Measurements from ENCODE around the gene GAS2L1. TPM values are rescaled to one million over a fixed set of nuclear protein-coding genes. Genes with fewer than 3 reads are reported as not detected.

Gene GAS2L1
- polyA plus RNA-seq, 3 donors from 2014 or later = 0.26 to 1.2 TPM; not detected in 1

- Mint-ChIP-seq H3K9me3 (no peaks in the 10 kb centered on the region), H3K4me1 (peaks cover 67 to 68% of the 10 kb centered on the region in 2 donors), H3K27me3 (ENCODE audit: low read depth in 3 of 3) (peaks cover 9% of the 10 kb centered on the region in 3 donors), H3K27ac (peak overlapping the region; percentile 95 to 99 (median 96)), H3K4me3 (peak overlapping the region; percentile 94 to 99 (median 94)), H3K36me3 (peaks cover 4 to 21% (median 15%) of the 10 kb centered on the region in 3 donors)
- peak; percentile 49 to 54 (median 54) for DNase-seq
These were observed 37.8 kb upstream of the GAS2L1 start for GRCh38 chr22:29268511-29269229.

DNA sequence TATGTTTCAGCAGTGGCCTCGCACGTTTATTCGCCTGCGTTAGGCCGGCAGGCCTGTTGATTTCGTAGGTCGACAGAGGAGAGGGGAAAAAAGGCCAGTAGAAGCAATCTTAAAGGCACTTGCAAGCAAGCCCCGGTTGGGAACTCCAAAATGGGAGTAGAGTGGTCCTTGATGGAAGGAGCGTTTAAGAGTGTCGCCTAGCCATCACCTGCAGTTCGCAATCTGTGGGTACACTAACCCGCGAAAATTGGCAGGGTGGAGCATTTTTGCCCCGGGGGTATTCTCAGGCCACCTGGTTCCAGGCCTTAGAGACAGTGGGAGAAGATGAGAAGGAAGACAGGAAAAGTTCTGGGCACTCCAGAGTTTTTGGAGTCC, 37.2 kb upstream of the GAS2L1 start:
- no peak for DNase-seq
- peak overlapping the region; percentile 94 to 99 (median 94) for H3K4me3 Mint-ChIP-seq
- H3K27me3 Mint-ChIP-seq (ENCODE audit: low read depth in 3 of 3) = peaks cover 9% of the 10 kb centered on the region in 3 donors
- no peaks in the 10 kb centered on the region for H3K9me3 Mint-ChIP-seq
- H3K27ac Mint-ChIP-seq = peak overlapping the region; percentile 92 to 99 (median 95)
- H3K4me1 Mint-ChIP-seq = peaks cover 73 to 74% of the 10 kb centered on the region in 2 donors
- peaks cover 4 to 27% (median 16%) of the 10 kb centered on the region in 3 donors for H3K36me3 Mint-ChIP-seq

DNA sequence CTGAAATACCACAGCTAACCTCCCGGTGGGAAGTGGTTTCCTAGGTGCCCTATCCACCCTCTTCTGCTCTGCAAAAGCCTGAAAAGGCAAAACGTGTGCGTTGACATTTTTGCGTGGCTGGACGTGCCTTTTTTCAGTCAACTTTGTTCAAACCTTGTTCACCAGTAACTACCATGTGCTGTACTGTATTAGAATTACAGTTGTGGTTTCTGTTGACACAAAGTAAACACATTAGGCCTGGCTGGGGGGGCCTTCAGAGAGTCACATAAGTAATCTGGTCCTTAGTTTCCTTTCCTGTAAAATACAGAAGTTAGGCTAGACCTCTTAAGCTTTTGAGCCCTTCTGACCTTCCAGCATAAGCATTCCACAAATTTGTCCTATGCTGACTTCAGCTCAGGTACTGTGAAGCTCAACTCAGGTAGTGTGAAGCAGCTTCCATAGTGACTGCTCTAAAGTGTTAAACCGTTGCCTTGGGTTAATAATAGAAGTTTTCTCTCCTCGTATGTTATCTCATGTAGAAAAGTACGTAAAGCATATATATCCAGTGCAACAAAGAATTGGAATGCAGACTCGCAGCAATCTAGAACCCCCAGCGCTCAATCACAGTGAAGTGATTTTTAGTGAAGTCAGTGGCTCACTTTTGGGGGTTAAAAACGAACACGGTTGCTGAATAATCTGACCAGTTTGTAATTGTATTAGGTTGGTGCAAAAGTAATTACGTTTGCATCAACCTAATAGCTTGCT, 36.5 kb upstream of the GAS2L1 start:
- Mint-ChIP-seq H3K9me3 (no peaks in the 10 kb centered on the region), H3K27ac (peak overlapping the region; percentile 92 to 99 (median 95)), H3K27me3 (ENCODE audit: low read depth in 3 of 3) (peaks cover 9% of the 10 kb centered on the region in 3 donors), H3K36me3 (peaks cover 4 to 34% (median 19%) of the 10 kb centered on the region in 3 donors), H3K4me3 (peak overlapping the region; percentile 94 to 99 (median 94)), H3K4me1 (peaks cover 78 to 81% of the 10 kb centered on the region in 2 donors)
- DNase-seq = peak in 1 of 3 donors; percentile 13

DNA sequence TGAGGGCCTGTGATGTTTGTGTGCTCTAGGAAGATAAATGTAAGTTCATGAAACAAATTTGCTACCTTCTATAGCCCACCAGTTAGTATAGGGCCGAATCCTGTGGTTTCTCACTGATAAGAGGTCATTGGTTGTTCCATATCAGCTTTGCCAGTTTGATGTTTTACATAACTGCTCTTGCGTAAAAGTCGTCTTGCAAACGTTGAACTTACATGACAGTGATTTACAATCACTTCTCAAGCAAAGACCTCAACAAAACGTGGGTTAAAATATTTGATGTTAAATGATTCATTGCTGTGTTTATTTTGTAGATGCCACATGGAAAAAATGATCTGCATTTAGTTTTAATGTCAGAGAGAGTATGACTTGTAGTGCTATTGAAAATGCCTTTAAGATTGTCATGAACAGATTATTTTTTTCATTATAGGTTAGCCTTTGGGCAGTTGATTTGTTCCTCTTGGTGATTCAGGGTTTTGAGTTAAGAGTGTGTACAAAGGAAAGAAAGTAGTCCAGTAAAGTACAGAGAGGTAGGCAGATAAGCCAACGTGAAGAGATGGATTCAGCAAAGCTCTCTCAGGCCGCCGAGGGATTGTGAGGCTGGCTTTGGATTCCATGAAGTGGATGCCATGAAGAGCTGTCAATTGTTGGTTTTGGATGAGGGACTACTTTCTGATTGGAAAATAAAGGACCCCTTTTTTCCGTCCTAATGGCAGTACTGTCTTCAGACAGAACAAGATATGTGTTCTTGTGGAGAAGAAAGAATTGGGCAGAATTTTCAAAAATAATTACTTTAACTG, 35.8 kb upstream of the GAS2L1 start:
- H3K4me1 Mint-ChIP-seq = peaks cover 85 to 88% of the 10 kb centered on the region in 2 donors
- peaks cover 4 to 40% (median 20%) of the 10 kb centered on the region in 3 donors for H3K36me3 Mint-ChIP-seq

GRCh38 chr22:29272624-29273023, 33.8 kb upstream of the GAS2L1 start:
- Mint-ChIP-seq H3K27ac (peak overlapping the region in 1 of 6 donors; percentile 4), H3K36me3 (peaks cover 10 to 51% (median 27%) of the 10 kb centered on the region in 3 donors), H3K4me1 (peaks cover 88 to 95% of the 10 kb centered on the region in 2 donors), H3K27me3 (ENCODE audit: low read depth in 3 of 3) (peaks cover 7 to 11% (median 9%) of the 10 kb centered on the region in 3 donors), H3K4me3 (peak overlapping the region in 2 of 5 donors; percentile 30 to 58), H3K9me3 (no peaks in the 10 kb centered on the region)
- DNase-seq = no peak

More for the DNA sequence above, 35.8 kb upstream of the GAS2L1 start:
- no peak for DNase-seq
- H3K27me3 Mint-ChIP-seq (ENCODE audit: low read depth in 3 of 3) = peaks cover 9% of the 10 kb centered on the region in 3 donors
- H3K27ac Mint-ChIP-seq = peak overlapping the region; percentile 86 to 99 (median 95)
- peak overlapping the region; percentile 94 to 99 (median 94) for H3K4me3 Mint-ChIP-seq
- H3K9me3 Mint-ChIP-seq = no peaks in the 10 kb centered on the region

DNA sequence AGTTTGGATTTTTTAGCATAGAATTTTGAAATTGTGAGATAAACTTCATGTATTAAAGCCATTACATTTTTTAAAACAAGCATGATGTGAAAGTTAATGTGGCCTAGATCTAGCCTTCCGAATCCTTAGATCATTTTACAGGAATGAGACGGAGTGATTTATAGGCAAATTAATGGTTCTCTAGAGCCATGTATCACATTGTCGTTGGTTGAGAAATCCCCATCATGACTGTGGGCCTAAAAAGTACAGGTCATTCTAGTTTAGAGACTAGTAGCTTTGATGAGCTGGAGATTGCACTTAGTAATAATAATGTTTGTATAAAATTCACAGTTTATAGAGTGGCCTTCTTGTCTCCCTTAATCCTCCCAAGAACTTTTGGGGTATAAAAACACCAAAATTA, 31.3 kb upstream of the GAS2L1 start:
- DNase-seq = no peak

DNA sequence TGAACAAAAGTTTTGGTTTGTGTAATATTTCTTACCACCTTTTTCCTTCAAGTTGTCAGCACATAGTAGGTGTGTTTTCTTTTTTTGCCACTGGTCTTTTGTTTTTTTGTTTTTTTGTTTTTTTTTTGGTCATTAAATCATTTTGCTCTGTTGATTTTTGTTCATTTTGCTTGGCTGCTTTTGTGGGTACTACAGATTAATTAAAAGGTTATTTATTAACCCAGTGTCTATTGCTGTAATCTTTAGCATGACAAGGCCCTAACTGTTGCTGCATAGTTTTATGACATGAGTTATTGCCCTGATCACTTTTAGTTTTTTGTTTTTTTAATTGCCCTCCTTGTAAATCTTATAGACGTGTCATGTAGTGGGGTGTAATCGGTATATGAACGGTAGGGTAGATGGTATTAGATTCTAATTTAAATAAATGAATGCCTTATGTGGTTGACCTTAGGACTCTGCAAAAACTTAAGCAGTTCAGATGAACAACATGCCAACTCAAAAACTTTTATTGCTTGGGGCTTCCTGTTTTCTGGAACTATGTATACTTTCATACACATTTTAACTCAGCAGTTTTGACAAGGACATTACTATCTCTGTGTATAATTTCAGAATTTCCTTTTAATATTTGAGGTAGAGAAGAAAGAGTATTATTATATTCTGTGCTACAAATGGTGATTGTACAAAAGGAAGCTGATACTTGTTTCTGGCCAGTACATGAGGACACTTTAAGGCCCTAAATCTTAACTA, 30.5 kb upstream of the GAS2L1 start:
- Mint-ChIP-seq H3K9me3 (no peaks in the 10 kb centered on the region), H3K36me3 (peaks cover 16 to 65% (median 32%) of the 10 kb centered on the region in 3 donors), H3K27ac (peak overlapping the region in 2 of 6 donors; percentile 5 to 22), H3K27me3 (ENCODE audit: low read depth in 3 of 3) (peaks cover 0 to 11% (median 0%) of the 10 kb centered on the region in 3 donors), H3K4me3 (peak overlapping the region in 2 of 5 donors; percentile 2 to 5), H3K4me1 (peaks cover 71 to 87% of the 10 kb centered on the region in 2 donors)
- no peak for DNase-seq

More for the DNA sequence above, 31.3 kb upstream of the GAS2L1 start:
- H3K4me1 Mint-ChIP-seq = peaks cover 76 to 92% of the 10 kb centered on the region in 2 donors
- H3K27me3 Mint-ChIP-seq (ENCODE audit: low read depth in 3 of 3) = peaks cover 0 to 6% (median 0%) of the 10 kb centered on the region in 3 donors
- H3K9me3 Mint-ChIP-seq = no peaks in the 10 kb centered on the region
- peak overlapping the region in 1 of 6 donors; percentile 30 for H3K27ac Mint-ChIP-seq
- peak overlapping the region in 1 of 5 donors; percentile 11 for H3K4me3 Mint-ChIP-seq
- H3K36me3 Mint-ChIP-seq = peaks cover 16 to 66% (median 32%) of the 10 kb centered on the region in 3 donors

- Mint-ChIP-seq H3K4me3 (no peak overlapping the region), H3K4me1 (peaks cover 59 to 78% of the 10 kb centered on the region in 2 donors), H3K27me3 (ENCODE audit: low read depth in 3 of 3) (peaks cover 0 to 11% (median 2%) of the 10 kb centered on the region in 3 donors), H3K27ac (peak overlapping the region in 3 of 6 donors; percentile 12 to 43 (median 17)), H3K9me3 (no peaks in the 10 kb centered on the region), H3K36me3 (peaks cover 16 to 72% (median 40%) of the 10 kb centered on the region in 3 donors)
- DNase-seq = no peak
These were observed 28.5 kb upstream of the GAS2L1 start for GRCh38 chr22:29277927-29278326.

GRCh38 chr22:29284196-29284595, 22.3 kb upstream of the GAS2L1 start:
- Mint-ChIP-seq H3K27me3 (ENCODE audit: low read depth in 3 of 3) (peaks cover 0 to 16% (median 4%) of the 10 kb centered on the region in 3 donors), H3K9me3 (no peaks in the 10 kb centered on the region), H3K4me1 (peaks cover 20 to 54% of the 10 kb centered on the region in 2 donors), H3K4me3 (no peak overlapping the region), H3K36me3 (peaks cover 16 to 69% (median 42%) of the 10 kb centered on the region in 3 donors), H3K27ac (peak overlapping the region in 1 of 6 donors; percentile 12)
- no peak for DNase-seq

- peaks cover 16 to 68% (median 46%) of the 10 kb centered on the region in 3 donors for H3K36me3 Mint-ChIP-seq
- H3K27ac Mint-ChIP-seq = peak overlapping the region in 1 of 6 donors; percentile 65
- peaks cover 12 to 57% of the 10 kb centered on the region in 2 donors for H3K4me1 Mint-ChIP-seq
- no peak for DNase-seq
- no peaks in the 10 kb centered on the region for H3K9me3 Mint-ChIP-seq
- H3K27me3 Mint-ChIP-seq (ENCODE audit: low read depth in 3 of 3) = peaks cover 0 to 11% (median 4%) of the 10 kb centered on the region in 3 donors
- no peak overlapping the region for H3K4me3 Mint-ChIP-seq
These were observed 17.6 kb upstream of the GAS2L1 start for GRCh38 chr22:29288837-29289236.

DNA sequence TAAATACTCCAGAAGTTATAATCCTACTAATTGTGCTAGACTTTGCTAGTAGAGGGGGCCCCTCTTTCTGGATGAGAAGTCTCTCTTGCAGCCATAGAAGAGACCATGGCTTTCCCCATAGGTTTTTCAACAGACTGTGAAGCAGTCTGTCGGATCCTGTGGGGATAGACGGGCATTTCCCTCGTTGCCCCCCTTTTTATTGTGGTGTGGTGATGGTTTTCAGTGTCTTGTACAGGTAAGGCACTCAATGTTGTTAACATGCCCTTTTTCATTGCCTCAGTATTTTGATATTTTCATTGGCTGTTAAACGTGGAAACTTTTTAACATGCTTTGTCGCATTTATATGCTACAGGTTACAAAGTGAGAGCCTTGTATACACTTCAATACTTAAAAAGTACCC, 16.4 kb upstream of the GAS2L1 start:
- no peak for DNase-seq
- H3K27ac Mint-ChIP-seq = no peak overlapping the region
- no peaks in the 10 kb centered on the region for H3K9me3 Mint-ChIP-seq
- H3K4me1 Mint-ChIP-seq = peaks cover 11 to 57% of the 10 kb centered on the region in 2 donors
- H3K4me3 Mint-ChIP-seq = no peak overlapping the region
- peaks cover 13 to 61% (median 42%) of the 10 kb centered on the region in 3 donors for H3K36me3 Mint-ChIP-seq
- H3K27me3 Mint-ChIP-seq (ENCODE audit: low read depth in 3 of 3) = peaks cover 0 to 9% (median 5%) of the 10 kb centered on the region in 3 donors

DNA sequence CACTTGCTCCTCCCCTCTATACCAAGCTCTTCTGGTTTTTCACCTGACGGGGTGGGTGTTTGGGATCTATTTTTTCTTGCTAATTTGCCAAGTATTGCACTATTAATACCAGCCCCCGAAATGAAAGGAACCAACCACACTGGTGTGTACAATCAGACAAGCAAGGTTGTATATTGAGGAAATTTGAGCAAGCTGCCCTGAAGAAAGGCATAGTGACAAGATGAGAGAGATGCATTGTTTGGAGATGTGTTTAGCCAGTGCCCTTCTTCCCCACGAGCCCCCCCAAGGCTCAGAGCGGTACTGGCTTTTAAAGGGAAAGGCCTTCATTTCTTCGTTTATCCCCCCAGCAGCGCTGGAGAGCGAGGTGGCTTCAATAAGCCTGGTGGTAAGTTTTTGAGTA, 15.2 kb upstream of the GAS2L1 start:
- Mint-ChIP-seq H3K4me1 (peaks cover 11 to 57% of the 10 kb centered on the region in 2 donors), H3K36me3 (peaks cover 13 to 64% (median 37%) of the 10 kb centered on the region in 3 donors), H3K27me3 (ENCODE audit: low read depth in 3 of 3) (peaks cover 0 to 9% (median 4%) of the 10 kb centered on the region in 3 donors), H3K9me3 (no peaks in the 10 kb centered on the region), H3K4me3 (no peak overlapping the region), H3K27ac (no peak overlapping the region)
- DNase-seq = no peak

Data from immature natural killer cell (primary cell).